ENCODE results near the gene PIK3R3. TPM values are rescaled to one million over a fixed set of nuclear protein-coding genes. Genes with fewer than 3 reads are reported as not detected.

The PIK3R3 gene
- total RNA-seq, 1 experiment from 2014 or later: 12.4 TPM

GRCh38 chr1:46001081-46001785 lies 131.2 kb downstream of the PIK3R3 start:
- Histone ChIP-seq H4K91ac (ENCODE audit: insufficient read length, low read depth, low read length) (no peak overlapping the region), H2AFZ (ENCODE audit: low read length) (no peak overlapping the region), H2BK5ac (ENCODE audit: insufficient read length, low read length) (no peak overlapping the region), H3K56ac (ENCODE audit: insufficient read length, low read depth, low read length) (no peak overlapping the region), H2BK15ac (ENCODE audit: low read depth, low read length) (no peak overlapping the region), H3K4me1 (ENCODE audit: insufficient read depth, low read length) (no peaks in the 10 kb centered on the region), H3K4ac (ENCODE audit: low read depth, low read length) (no peak overlapping the region), H2BK12ac (ENCODE audit: insufficient read length, low read depth, low read length) (no peak overlapping the region), H3K9me3 (ENCODE audit: control insufficient read depth, low read depth, low read length) (no peaks in the 10 kb centered on the region), H3T11ph (ENCODE audit: low read length) (no peak overlapping the region), H2AK5ac (ENCODE audit: insufficient read length, low read length) (no peak overlapping the region), H4K5ac (ENCODE audit: insufficient read length, low read depth, low read length) (no peak overlapping the region), H4K20me1 (ENCODE audit: control insufficient read depth, insufficient read depth, insufficient read length) (no peaks in the 10 kb centered on the region), H3K9ac (ENCODE audit: extremely low read depth, insufficient read length, low read length) (no peak overlapping the region), H3K27ac (ENCODE audit: insufficient read length, low read depth, low read length) (no peak overlapping the region), H3K4me2 (ENCODE audit: insufficient read depth, insufficient read length, low read length) (no peak overlapping the region), H3K18ac (ENCODE audit: insufficient read length, low read depth, low read length) (no peak overlapping the region), H3K27me3 (ENCODE audit: insufficient read depth, low read length) (no peaks in the 10 kb centered on the region), H4K8ac (replicated peaks; ENCODE audit: insufficient read length, low read depth, low read length) (no peak overlapping the region), H2BK20ac (ENCODE audit: low read depth, low read length, poor library complexity, severe bottlenecking) (no peak overlapping the region), H3K23me2 (ENCODE audit: insufficient read length, low read depth, low read length, poor library complexity, severe bottlenecking) (no peaks in the 10 kb centered on the region), H2BK120ac (ENCODE audit: low read depth, low read length, poor library complexity, severe bottlenecking) (no peak overlapping the region), H3K14ac (ENCODE audit: insufficient read depth, low read length) (no peak overlapping the region), H3K23ac (ENCODE audit: insufficient read length, low read depth, low read length) (no peak overlapping the region), H3K79me2 (ENCODE audit: insufficient read depth, low read length) (no peaks in the 10 kb centered on the region), H3K79me1 (ENCODE audit: insufficient read depth, low read depth, low read length, poor library complexity, severe bottlenecking) (no peaks in the 10 kb centered on the region)
- Mint-ChIP-seq H3K27me3 (ENCODE audit: low read depth) (no peaks in the 10 kb centered on the region), H3K36me3 (ENCODE audit: insufficient read depth in 1 of 3, low read depth in 3 of 3) (peaks cover 2 to 19% (median 2%) of the 10 kb centered on the region in 3 experiments; a peak in 4 of 7 replicates), H3K4me1 (peaks cover 9 to 20% of the 10 kb centered on the region in 2 experiments), H3K4me3 (no peak overlapping the region), H3K9me3 (no peaks in the 10 kb centered on the region), H3K27ac (no peak overlapping the region; a peak in 2 of 7 replicates)
- TF ChIP-seq CTCF (conservative IDR thresholded peaks at IDR 0.05): no peak
- no CpG with 5 or more reads among the region's 3 CpGs for WGBS (ENCODE audit: extremely low coverage, insufficient read length, low lambda C conversion rate)
- peak; percentile 8 for DNase-seq

All from H9 (cell line).